HPDE6-E6E7 (cell line): ENCODE measurements around the gene SAMMSON.

Experiments
- DNase-seq: peaks from one replicate; pipeline ENCODE4 v3.0.0; 2011; ENCODE audit warnings: missing footprints; ENCODE audit errors: extremely low spot score

The SAMMSON gene

GRCh38 chr3:70090322-70090913 lies 90.9 kb downstream of the SAMMSON start:
- peak; percentile 3 for DNase-seq

- no peak for DNase-seq
Observed at GRCh38 chr3:70094197-70094596, 94.7 kb downstream of the SAMMSON start.

- no peak for DNase-seq
Observed at GRCh38 chr3:70095260-70095659, 95.7 kb downstream of the SAMMSON start.

GRCh38 chr3:70096376-70097066 lies 97.0 kb downstream of the SAMMSON start:
- DNase-seq = no peak

- DNase-seq = no peak
Observed at GRCh38 chr3:70097084-70097483, 97.6 kb downstream of the SAMMSON start.

- no peak for DNase-seq
Observed at GRCh38 chr3:70108072-70108471, 108.5 kb downstream of the SAMMSON start.

- no peak for DNase-seq
Observed at GRCh38 chr3:70108546-70108945, 109.0 kb downstream of the SAMMSON start.

- DNase-seq = no peak
Observed at GRCh38 chr3:70110066-70110465, 110.5 kb downstream of the SAMMSON start.

GRCh38 chr3:70111411-70111810 lies 111.9 kb downstream of the SAMMSON start:
- no peak for DNase-seq

GRCh38 chr3:70112751-70113150 lies 113.2 kb downstream of the SAMMSON start:
- no peak for DNase-seq

- DNase-seq = no peak
Observed at GRCh38 chr3:70114431-70114830, 114.9 kb downstream of the SAMMSON start.

- no peak for DNase-seq
Observed at GRCh38 chr3:70119879-70120278, 120.3 kb downstream of the SAMMSON start.
